Head of caudate nucleus (tissue), 42 donors: ENCODE measurements around the gene ELOB.
"Not testable (repeated sequence)": the region's sequence is repeated elsewhere in the genome, so short reads cannot be mapped to it uniquely, and the experiment has no call there.

Experiments used
- DNase-seq, 42 donors: peaks; one replicate each; pipeline versions ENCODE4 v3.0.0 to v3.0.0-alpha.2; 2020 to 2021; ENCODE audit warnings: mixed read lengths in 7 of 42
- intact Hi-C: fragments of 100-400 bp; cut with DNase I; formaldehyde crosslinking; loops from one replicate; pipeline ENCODE4 v1.15.0; 2022

ELOB gene

DNA sequence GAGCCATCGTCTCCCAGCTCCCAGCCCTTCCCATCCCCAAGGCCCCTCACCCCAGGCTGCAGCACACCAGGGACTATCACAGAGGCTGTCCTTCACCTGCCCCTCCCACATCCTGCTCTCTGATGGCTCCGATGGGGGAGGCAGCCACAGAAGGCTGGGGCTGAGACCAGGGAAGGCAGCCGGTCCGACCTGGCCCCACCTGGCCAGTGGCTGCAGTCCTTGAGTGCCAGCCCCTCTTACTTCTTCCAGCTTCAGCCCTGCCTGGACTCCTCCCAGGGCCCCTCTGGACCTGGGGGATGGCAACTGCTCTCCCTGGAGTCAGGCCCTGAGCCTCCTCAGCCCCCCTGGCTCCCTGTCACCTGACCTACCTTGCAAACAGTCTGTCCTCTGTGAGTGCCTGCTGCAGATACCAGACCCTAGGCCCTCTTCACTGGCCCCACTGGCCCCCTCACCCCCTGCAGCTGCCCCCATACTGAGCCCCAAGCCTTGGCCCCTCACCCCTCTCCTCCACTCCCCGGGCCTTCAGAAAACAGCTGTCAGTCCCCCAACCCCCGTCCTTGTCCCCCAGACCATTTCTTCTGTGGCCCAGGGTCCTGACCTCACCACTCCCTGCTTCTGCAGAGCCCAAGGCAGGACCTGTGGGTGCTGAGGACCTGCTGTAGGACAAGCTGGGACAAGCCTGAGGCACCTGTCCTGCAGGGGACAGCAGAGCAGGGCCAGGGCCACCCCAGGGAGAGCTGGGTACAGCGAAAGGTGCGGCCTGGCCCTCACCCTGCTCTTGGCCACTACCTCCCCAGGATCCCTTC lies 37.3 kb downstream of the ELOB start:
- DNase-seq = no peak

GRCh38 chr16:2738615-2739014 lies 38.5 kb downstream of the ELOB start:
- intact Hi-C loops = no loop called here
- DNase-seq = no peak

More for the DNA sequence above, 37.3 kb downstream of the ELOB start:
- intact Hi-C loops = no loop called here

- intact Hi-C loops = no loop called here
- no peak for DNase-seq
Observed at GRCh38 chr16:2737895-2738418, 39.1 kb downstream of the ELOB start.

- intact Hi-C loops = no loop called here
- DNase-seq = no peak
Observed at GRCh38 chr16:2737238-2737605, 39.9 kb downstream of the ELOB start.

DNA sequence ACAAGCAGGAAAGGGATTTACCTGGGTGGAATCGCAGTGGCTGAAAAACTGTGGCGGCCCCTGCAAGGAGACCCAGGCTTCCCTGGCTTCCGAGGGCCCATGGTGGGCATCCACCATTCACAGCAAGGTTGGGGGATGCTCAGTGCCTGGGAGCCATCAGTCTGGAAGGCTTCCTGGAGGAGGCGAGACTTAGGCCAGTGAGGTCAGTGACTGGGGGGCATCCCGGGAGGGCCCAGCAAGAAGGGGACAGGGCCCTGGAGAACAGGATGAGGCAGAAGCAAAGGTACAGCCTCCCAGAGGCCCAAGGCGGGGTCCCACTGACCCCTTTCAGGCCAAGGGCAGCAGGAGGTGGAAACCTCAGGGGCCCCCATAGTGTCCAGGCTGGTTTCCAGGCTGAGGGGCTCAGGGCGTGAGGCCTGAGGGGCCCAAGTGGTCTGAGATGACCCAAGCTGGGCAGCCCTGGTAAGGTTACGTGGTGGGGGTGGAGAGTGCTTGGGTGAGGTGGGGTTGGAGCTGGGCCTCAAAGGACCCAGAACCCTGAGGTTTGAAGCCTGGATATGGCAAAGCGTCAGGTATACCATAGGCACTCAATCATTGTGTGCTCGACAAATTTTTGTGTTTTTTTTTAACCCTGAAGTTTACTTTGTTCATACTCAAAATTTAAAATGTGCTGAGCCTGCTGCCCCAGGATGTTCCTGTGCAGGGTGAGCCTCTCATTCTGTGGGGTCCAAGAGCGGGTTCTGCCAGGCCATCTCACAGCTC lies 40.4 kb downstream of the ELOB start:
- DNase-seq = no peak
- intact Hi-C loops = no loop called here

GRCh38 chr16:2734844-2735515 lies 42.1 kb downstream of the ELOB start:
- no peak for DNase-seq
- intact Hi-C loops = no loop called here

DNA sequence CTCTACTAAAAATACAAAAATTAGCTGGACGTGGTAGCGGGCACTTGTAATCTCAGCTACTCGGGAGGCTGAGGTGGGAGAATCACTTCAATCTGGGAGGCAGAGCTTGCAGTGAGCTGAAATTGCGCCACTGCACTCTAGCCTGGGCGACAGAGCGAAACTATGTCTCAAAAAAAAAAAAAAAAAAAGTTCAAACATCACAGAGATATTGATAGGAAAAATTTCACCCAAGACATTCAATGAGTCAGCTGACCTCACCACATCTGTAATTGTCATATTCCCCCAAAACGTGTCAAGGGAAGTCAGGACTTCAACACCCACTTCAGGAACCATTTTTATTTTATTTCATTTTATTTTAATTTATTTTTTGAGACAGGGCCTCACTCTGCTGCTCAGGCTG lies 49.0 kb downstream of the ELOB start:
- no peak for DNase-seq
- intact Hi-C loops = no loop called here

GRCh38 chr16:2726923-2727322 lies 50.2 kb downstream of the ELOB start:
- no peak for DNase-seq
- intact Hi-C loops = no loop called here

DNA sequence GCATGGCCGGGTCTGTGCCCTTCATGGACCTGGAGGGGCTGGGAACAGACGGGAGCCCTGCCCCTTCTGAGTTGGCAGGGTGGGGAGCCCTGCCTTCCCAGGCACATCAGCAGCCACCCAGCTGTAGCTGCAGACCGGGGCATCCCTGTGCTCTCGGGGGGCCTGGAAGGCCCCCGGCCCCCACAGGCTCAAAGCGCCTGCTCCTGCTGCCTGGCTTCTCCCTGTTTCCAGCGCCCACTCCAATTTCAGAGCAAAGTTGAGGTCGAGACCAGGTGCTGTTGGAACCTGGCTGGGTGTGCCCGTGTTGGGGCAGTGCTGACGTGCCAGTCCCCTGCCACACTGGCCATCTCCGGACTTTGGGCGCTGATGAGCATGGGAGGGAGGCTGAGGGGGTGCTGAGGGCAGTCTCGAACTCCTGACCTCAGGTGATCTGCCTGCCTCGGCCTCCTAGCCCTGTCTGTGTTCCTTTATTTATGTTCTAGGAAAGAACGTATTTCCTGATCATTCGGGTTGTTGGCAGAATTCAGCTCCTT lies 52.2 kb downstream of the ELOB start:
- intact Hi-C loops = no loop called here
- DNase-seq = no peak

DNA sequence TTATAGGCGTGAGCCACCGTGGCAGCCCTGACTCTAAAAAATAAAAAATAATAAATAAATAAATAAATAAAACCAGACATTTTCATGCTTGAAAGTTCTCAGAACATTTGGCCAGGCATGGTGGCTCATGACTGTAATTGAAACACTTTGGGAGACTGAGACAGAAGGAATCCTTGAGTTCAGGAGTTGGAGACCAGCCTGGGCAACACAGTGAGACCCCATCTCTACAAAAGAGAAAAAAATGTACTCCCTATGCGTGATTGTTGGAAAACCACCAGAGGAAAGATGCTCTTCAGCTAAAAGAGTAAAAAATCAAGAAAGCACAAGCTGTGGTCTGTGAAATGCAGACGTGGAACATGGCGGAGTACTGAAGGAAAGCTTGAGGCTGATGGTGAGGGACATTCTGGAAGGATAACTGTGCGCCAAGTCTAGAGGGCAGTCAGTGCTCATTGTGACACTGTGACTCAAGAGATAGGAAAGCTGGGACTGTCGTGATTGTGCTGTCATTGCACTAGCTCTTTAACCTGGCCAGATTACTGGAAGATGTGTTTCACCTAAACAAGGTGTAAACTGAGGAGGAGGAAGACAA lies 52.9 kb downstream of the ELOB start:
- intact Hi-C loops = no loop called here
- DNase-seq = no peak

- DNase-seq, intact Hi-C loops: not testable (repeated sequence)
Observed at GRCh38 chr16:2721634-2722173, 55.4 kb downstream of the ELOB start.
